Stimulated activated CD4-positive, alpha-beta T cell treated with anti-CD3 and anti-CD28 coated beads, Interleukin-4, amount 100 ng/mL, for 48 hours (primary cell): Measurements from ENCODE around the gene ZNF473.
A peak's percentile ranks its signal among the peaks of the same experiment; 100 is the strongest.

Source experiments
- DNase-seq, 2 donors: peaks; one replicate each; pipeline ENCODE4 v3.0.0-alpha.2; 2020; ENCODE audit warnings: low read depth in 2 of 2

Gene ZNF473

GRCh38 chr19:50025794-50026549, at the start of gene ZNF473:
TSS of gene ZNF473 (plus strand) at chr19:50026005. CDS start at chr19:50031083, 5,078 bp downstream.
- DNase-seq, result peak; percentile 79 to 88

- no peak for DNase-seq
Observed at GRCh38 chr19:49976496-49976895, 49.3 kb upstream of the ZNF473 start.

GRCh38 chr19:49977076-49977475, 48.7 kb upstream of the ZNF473 start:
- no peak for DNase-seq

GRCh38 chr19:49977881-49978280, 47.9 kb upstream of the ZNF473 start:
- no peak for DNase-seq

GRCh38 chr19:49978324-49978723, 47.5 kb upstream of the ZNF473 start:
- DNase-seq, result no peak

- no peak for DNase-seq
Observed at GRCh38 chr19:49981603-49982593, 43.9 kb upstream of the ZNF473 start.

- DNase-seq, result peak; percentile 68 to 85
Observed at GRCh38 chr19:49983645-49984229, 42.1 kb upstream of the ZNF473 start.

GRCh38 chr19:49984491-49984890, 41.3 kb upstream of the ZNF473 start:
- no peak for DNase-seq

- no peak for DNase-seq
Observed at GRCh38 chr19:49985871-49986270, 39.9 kb upstream of the ZNF473 start.

GRCh38 chr19:49986354-49986753, 39.5 kb upstream of the ZNF473 start:
- DNase-seq, result no peak

GRCh38 chr19:49987159-49987698, 38.6 kb upstream of the ZNF473 start:
- peak; percentile 76 to 82 for DNase-seq

- DNase-seq, result no peak
Observed at GRCh38 chr19:49988007-49988406, 37.8 kb upstream of the ZNF473 start.

- peak in 1 of 2 donors; percentile 17 for DNase-seq
Observed at GRCh38 chr19:49988433-49988832, 37.4 kb upstream of the ZNF473 start.

GRCh38 chr19:49997709-49998108, 28.1 kb upstream of the ZNF473 start:
- DNase-seq, result no peak

GRCh38 chr19:49999371-50000010, 26.3 kb upstream of the ZNF473 start:
- DNase-seq, result no peak

GRCh38 chr19:50000038-50000840, 25.6 kb upstream of the ZNF473 start:
- no peak for DNase-seq

- DNase-seq, result no peak
Observed at GRCh38 chr19:50000841-50001557, 24.8 kb upstream of the ZNF473 start.

GRCh38 chr19:50001775-50002174, 24.0 kb upstream of the ZNF473 start:
- no peak for DNase-seq

- no peak for DNase-seq
Observed at GRCh38 chr19:50002386-50002960, 23.3 kb upstream of the ZNF473 start.
